Common myeloid progenitor, CD34-positive (primary cell): ENCODE results near the gene HUNK. TPM values are rescaled to one million over a fixed set of nuclear protein-coding genes. Genes with fewer than 3 reads are reported as not detected.

ENCODE experiments used
- CTCF ChIA-PET: fragments of 350-600 bp; sonication (Branson Sonifier 250); formaldehyde crosslinking; loops from one replicate; lab custom pipeline; 2021; ENCODE audit warnings: antibody characterized with exemption; lab: Charles Lee
- POLR2A ChIA-PET: fragments of 350-600 bp; sonication (Branson Sonifier 250); formaldehyde crosslinking; loops from one replicate; lab custom pipeline; 2021; ENCODE audit warnings: antibody characterized with exemption; lab: Charles Lee
- DNase-seq, 3 donors: peaks; one replicate each; pipeline versions ENCODE4 v3.0.0 to v3.0.0-alpha.2; 2013
- H3K27ac ChIP-seq, 2 experiments: 1 replicate in 1 of 2; 2 replicates in 1 of 2; pipeline ENCODE4 v1.7.0; 2013; ENCODE audit warnings: inconsistent platforms in 2 of 2, low read length in 2 of 2, mild to moderate bottlenecking in 2 of 2, low read depth in 1 of 2, moderate library complexity in 1 of 2; ENCODE audit not compliant: severe bottlenecking in 2 of 2, insufficient read depth in 1 of 2, poor library complexity in 1 of 2
- H3K27me3 ChIP-seq, 5 experiments: replicated peaks in 2 of 5; 1 replicate in 3 of 5; 2 replicates in 2 of 5; pipeline versions ENCODE4 v1.6.1 to v1.7.0; 2013; ENCODE audit warnings: low read length in 4 of 5, mild to moderate bottlenecking in 2 of 5, moderate library complexity in 2 of 5, inconsistent platforms in 1 of 5; ENCODE audit not compliant: insufficient read depth in 5 of 5, control insufficient read depth in 4 of 5
- H3K36me3 ChIP-seq, 4 experiments: 1 replicate in 2 of 4; 2 replicates in 2 of 4; pipeline versions ENCODE4 v1.6.1 to v1.7.0; 2013; ENCODE audit warnings: low read length in 3 of 4, control low read depth in 1 of 4, mild to moderate bottlenecking in 1 of 4; ENCODE audit not compliant: control insufficient read depth in 4 of 4, insufficient read depth in 4 of 4
- H3K4me1 ChIP-seq, 4 experiments: 1 replicate in 3 of 4; 2 replicates in 1 of 4; pipeline versions ENCODE4 v1.6.1 to v1.7.1; 2013; ENCODE audit warnings: low read length in 3 of 4, mild to moderate bottlenecking in 3 of 4, control low read depth in 1 of 4, inconsistent platforms in 1 of 4, moderate library complexity in 1 of 4; ENCODE audit not compliant: control insufficient read depth in 4 of 4, insufficient read depth in 4 of 4; ENCODE audit errors: control extremely low read depth in 1 of 4
- H3K4me3 ChIP-seq, 7 experiments: 1 replicate in 4 of 7; 2 replicates in 3 of 7; pipeline versions ENCODE4 v1.5.1 to v1.7.0; 2013; ENCODE audit warnings: mild to moderate bottlenecking in 7 of 7, low read length in 6 of 7, moderate library complexity in 6 of 7, inconsistent platforms in 2 of 7, low read depth in 2 of 7, control low read depth in 1 of 7; ENCODE audit not compliant: insufficient read depth in 4 of 7, control insufficient read depth in 1 of 7; ENCODE audit errors: extremely low read depth in 1 of 7
- H3K9me3 ChIP-seq, 5 experiments: 1 replicate in 4 of 5; 2 replicates in 1 of 5; pipeline versions ENCODE4 v1.6.1 to v1.7.1; 2013; ENCODE audit warnings: low read length in 4 of 5, mild to moderate bottlenecking in 2 of 5, inconsistent platforms in 1 of 5, low read depth in 1 of 5, moderate library complexity in 1 of 5; ENCODE audit not compliant: control insufficient read depth in 4 of 5, insufficient read depth in 2 of 5; ENCODE audit errors: control extremely low read depth in 1 of 5
- WGBS: methylation state at CpG from one replicate; pipeline ENCODE4 v1.1.5; 2013; ENCODE audit not compliant: insufficient coverage; 5-methylcytosine and 5-hydroxymethylcytosine counted together
- polyA plus RNA-seq: library from polyadenylated mRNA; unstranded; fragments of 120-200 nt; gene quantifications from one replicate; pipeline ENCODE4 v1.2.1, GENCODE V29; 2013

Gene HUNK
- 0.01 TPM for polyA plus RNA-seq

GRCh38 chr21:31872452-31873274 lies at the start of gene HUNK:
Gene HUNK (plus strand): TSS chr21:31873020. CDS start chr21:31873675, 655 bp downstream.
- peak within 1 kb of the TSS; percentile 19 to 70 (median 59) for H3K4me3 ChIP-seq
- ChIA-PET POLR2A (no interaction called here), CTCF (no interaction called here)
- DNase-seq: peak in 2 of 3 donors; percentile 36 to 50
- no peaks in the 10 kb centered on the region for H3K36me3 ChIP-seq
- H3K27me3 ChIP-seq: peaks cover 17 to 88% (median 36%) of the 10 kb centered on the region in 5 experiments
- H3K4me1 ChIP-seq: peaks cover 0 to 20% (median 16%) of the 10 kb centered on the region in 4 experiments
- no peak within 1 kb of the TSS for H3K27ac ChIP-seq
- no peaks in the 10 kb centered on the region for H3K9me3 ChIP-seq
- WGBS: under 1% methylated on average over 65 of the region's 74 CpGs

- WGBS: 100% methylated on average over 3 of the region's 5 CpGs
- CTCF ChIA-PET: no interaction called here
Observed at GRCh38 chr21:31829736-31830472, 42.9 kb upstream of the HUNK start.

GRCh38 chr21:31830701-31831100 lies 42.1 kb upstream of the HUNK start:
- no peak overlapping the region for H3K4me3 ChIP-seq
- ChIA-PET POLR2A (no interaction called here), CTCF (no interaction called here)
- H3K27me3 ChIP-seq: peaks cover 0 to 1% (median 0%) of the 10 kb centered on the region in 5 experiments
- H3K9me3 ChIP-seq: peaks cover 0 to 1% (median 0%) of the 10 kb centered on the region in 5 experiments
- H3K4me1 ChIP-seq: no peaks in the 10 kb centered on the region
- WGBS: no CpG with 5 or more reads among the region's 4 CpGs
- H3K27ac ChIP-seq: no peak overlapping the region
- H3K36me3 ChIP-seq: no peaks in the 10 kb centered on the region
- DNase-seq: no peak

More at GRCh38 chr21:31829736-31830472, 42.9 kb upstream of the HUNK start:
- POLR2A ChIA-PET: no interaction called here
- H3K27ac ChIP-seq: no peak overlapping the region
- no peaks in the 10 kb centered on the region for H3K4me1 ChIP-seq
- H3K9me3 ChIP-seq: peaks cover 0 to 1% (median 0%) of the 10 kb centered on the region in 5 experiments
- H3K4me3 ChIP-seq: no peak overlapping the region
- no peak for DNase-seq
- no peaks in the 10 kb centered on the region for H3K36me3 ChIP-seq
- H3K27me3 ChIP-seq: peaks cover 0 to 1% (median 0%) of the 10 kb centered on the region in 5 experiments

GRCh38 chr21:31837041-31837440 lies 35.8 kb upstream of the HUNK start:
- ChIA-PET CTCF (no interaction called here), POLR2A (no interaction called here)
- Histone ChIP-seq H3K27me3 (peaks cover 0 to 3% (median 1%) of the 10 kb centered on the region in 5 experiments), H3K9me3 (peaks cover 0 to 3% (median 0%) of the 10 kb centered on the region in 5 experiments), H3K4me1 (no peaks in the 10 kb centered on the region), H3K27ac (no peak overlapping the region), H3K4me3 (no peak overlapping the region), H3K36me3 (no peaks in the 10 kb centered on the region)
- no peak for DNase-seq

- Histone ChIP-seq H3K36me3 (no peaks in the 10 kb centered on the region), H3K9me3 (peaks cover 0 to 3% (median 0%) of the 10 kb centered on the region in 5 experiments), H3K4me1 (no peaks in the 10 kb centered on the region), H3K4me3 (no peak overlapping the region), H3K27me3 (peaks cover 0 to 3% (median 1%) of the 10 kb centered on the region in 5 experiments), H3K27ac (no peak overlapping the region)
- DNase-seq: peak in 2 of 3 donors; percentile 4 to 18
- WGBS: 88% methylated on average over 1 of the region's 3 CpGs
- ChIA-PET CTCF (no interaction called here), POLR2A (no interaction called here)
Observed at GRCh38 chr21:31837618-31838390, 35.0 kb upstream of the HUNK start.

- Histone ChIP-seq H3K27ac (no peak overlapping the region), H3K27me3 (peaks cover 0 to 3% (median 1%) of the 10 kb centered on the region in 5 experiments), H3K9me3 (peaks cover 0 to 3% (median 0%) of the 10 kb centered on the region in 5 experiments), H3K4me1 (no peaks in the 10 kb centered on the region), H3K4me3 (no peak overlapping the region), H3K36me3 (no peaks in the 10 kb centered on the region)
- CTCF ChIA-PET: no interaction called here
- WGBS: 100% methylated on average over 1 of the region's 5 CpGs
- POLR2A ChIA-PET: no interaction called here
- DNase-seq: no peak
Observed at GRCh38 chr21:31838586-31839355, 34.0 kb upstream of the HUNK start.
